GM21619 (cell line): ENCODE data around the gene IQCF2.
"Not testable (repeated sequence)": the region's sequence is repeated elsewhere in the genome, so short reads cannot be mapped to it uniquely, and the experiment has no call there.

Source experiments
- ATAC-seq: cut with Tn5 transposase; IDR thresholded peaks from one replicate; pipeline ENCODE4 v1.9.1; 2021; ENCODE audit not compliant: unreplicated experiment

IQCF2 gene

DNA sequence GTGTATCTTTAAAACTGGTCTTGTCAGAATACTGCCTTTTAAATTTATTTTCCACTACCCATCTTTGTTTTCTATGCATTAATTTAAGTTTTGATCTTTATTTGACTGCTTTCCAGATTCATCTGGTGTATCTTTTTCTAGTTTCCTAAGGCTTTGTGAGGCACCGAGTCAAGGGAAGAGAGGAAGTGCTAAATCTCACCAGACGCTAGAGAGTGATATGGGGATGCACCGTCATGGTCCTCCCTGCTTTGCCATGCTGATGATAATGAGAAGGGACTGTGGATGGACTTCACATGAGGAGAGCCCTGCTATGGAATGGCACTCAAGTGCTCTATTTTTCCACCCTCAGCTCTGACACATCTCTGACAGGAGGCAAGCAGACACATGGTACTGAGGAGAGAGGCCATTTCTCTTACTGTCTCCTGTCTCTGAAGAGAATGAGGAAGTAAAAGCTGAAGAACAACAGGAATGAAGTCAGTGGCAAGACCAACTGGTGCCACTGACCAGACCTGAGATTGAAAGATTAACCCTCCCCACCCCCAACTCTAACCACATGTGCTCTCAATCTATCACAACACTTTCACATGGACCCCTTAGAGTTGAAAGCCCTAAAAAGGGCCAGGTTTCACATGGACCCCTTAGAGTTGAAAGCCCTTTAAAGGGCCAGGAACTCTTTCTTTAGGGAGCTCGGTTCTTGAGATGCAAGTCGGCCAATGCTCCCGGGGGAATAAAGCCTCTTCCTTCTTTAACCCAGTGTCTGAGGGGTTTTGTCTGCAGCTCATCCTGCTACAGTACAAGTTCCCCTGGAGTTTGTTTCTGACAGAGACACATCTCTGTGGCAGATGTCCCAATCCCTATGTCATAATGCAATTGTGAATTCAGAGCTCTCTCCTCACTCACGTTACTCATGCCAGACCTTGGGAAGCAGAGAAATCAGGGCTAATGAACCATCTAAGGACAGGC, at the start of gene IQCF2:
Gene IQCF2 (plus strand): TSS at position 913 of the 963 bp plus-strand sequence. CDS start 52 bp downstream, outside the sequence.
- no peak for ATAC-seq

- no peak for ATAC-seq
These were observed 47.9 kb upstream of the IQCF2 start for GRCh38 chr3:51813539-51813938.

DNA sequence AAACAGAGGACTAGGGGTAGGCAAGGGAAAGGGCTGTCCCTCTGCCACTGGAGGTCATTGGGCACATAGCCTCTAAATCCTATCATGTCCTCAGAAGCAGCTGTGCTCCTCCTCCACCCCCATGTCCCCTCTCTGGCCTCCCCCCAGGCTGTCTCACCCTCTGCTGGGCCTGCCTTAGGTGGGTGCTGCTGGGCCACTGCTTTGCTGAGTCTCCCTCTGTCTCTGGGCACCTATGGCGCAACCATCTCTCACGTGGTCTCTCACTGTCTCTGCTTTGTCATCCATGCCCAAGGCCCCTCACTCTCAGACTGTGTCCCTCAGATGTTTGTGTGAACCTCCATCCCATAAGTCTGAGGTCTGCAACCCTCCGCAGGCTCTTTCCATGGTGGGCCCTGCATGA, 47.4 kb upstream of the IQCF2 start:
- ATAC-seq: no peak

DNA sequence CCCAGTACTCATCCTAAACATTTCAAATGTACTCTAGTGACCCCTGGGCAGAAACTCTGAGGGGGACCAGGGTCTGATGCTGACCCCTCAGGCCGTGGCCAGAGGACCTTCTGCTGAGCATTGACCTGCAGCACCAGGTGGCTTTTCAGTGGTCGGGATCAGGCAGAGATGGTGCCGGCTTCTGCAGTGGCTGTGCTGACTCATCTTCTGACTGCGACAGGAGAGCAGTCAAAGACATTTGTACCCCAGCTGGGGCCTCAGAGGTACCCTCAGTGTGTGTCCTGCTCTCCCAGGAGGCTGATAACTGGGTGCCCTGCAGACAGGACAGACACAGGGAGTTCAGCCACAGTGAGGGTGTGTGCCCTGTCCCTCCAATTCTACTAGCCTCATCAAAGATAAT, 45.8 kb upstream of the IQCF2 start:
- ATAC-seq: no peak

DNA sequence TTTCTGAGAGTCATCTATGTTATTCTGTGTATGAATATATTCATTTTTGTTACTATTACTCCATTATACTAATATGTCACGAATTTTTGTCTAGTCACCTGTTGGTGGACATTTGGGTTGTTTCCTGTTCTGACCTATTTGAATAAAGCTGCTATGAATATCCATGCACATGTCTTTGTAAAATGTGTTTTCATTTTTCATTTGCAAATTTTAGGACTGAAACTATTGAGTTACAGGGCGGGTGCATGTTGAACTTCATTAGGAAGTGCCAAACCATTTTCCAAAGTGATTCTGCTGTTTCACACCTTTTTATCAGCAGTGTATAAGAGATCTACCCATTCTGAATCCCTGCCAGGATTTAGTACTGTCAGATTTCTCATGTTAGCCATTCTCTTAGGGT, 44.7 kb upstream of the IQCF2 start:
- no peak for ATAC-seq

- no peak for ATAC-seq
These were observed 44.0 kb upstream of the IQCF2 start for GRCh38 chr3:51817375-51817774.

DNA sequence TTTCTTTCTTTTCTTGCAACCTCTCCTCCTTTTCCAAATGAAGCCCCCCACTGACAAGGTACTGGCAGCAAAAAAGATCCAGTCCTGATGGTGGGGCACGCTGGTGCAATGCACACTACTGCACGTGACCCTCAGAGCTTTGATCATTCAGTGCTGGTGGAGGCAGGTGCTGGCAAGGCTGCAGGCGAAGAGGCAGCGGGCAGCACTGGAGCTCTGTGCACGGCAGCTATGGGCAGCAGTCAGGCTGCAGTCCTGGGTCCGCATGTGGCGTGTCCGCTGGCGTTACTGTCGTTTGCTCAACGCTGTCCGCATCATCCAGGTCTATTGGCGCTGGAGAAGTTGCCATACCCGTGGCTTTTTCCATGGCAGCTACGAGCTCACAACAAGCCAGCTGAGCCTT, 42.3 kb upstream of the IQCF2 start:
- no peak for ATAC-seq

DNA sequence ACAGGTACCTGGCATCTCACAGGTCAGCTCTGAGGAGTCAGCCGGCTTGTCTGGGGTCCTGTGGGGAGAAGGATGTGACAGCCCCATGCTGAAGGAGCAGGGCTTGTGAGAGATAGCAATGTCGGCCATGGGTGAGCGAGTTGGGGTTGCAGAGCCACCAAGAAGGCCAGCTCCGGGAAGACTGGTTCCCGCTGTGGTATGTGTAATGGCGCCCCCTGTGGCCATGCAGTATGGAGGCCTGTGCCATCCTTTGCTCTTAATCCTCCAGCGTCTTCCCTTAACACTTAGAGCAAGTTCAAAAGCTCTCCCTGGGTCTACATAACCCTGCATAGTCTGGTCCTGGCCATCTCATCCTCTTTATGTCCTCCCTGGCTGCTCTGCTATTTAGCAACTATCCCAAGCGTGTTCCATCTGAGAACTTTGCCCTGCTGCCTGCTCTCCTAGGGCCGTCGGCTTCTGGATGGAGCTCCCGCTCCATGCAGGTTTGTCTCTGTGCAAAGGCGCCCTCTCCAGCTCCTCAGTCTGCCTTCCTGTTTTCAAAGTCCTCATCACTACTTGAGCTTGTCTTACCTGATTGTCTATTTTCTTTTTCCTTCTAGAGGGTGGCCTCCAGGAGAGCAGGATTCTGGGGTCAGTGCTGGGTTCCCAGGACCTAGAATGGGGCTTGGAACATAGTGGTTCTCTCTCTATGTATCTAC, 41.6 kb upstream of the IQCF2 start:
- no peak for ATAC-seq

DNA sequence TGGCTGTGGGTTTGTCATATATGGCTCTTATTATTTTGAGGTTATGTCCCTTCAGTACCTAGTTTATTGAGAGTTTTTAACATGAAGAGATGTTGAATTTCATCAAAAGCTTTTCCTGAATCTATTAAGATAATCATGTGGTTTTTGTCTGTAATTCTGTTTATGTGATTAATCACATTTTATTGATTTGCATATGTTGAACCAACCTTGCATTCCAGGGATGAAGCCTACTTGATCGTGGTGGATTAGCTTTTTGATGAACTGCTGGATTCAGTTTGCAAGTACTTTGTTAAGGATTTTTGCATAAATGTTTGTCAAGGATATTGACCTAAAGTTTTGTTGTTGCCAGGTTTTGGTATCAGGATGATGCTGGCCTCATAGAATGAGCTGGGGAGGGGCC, 33.1 kb upstream of the IQCF2 start:
- no peak for ATAC-seq

DNA sequence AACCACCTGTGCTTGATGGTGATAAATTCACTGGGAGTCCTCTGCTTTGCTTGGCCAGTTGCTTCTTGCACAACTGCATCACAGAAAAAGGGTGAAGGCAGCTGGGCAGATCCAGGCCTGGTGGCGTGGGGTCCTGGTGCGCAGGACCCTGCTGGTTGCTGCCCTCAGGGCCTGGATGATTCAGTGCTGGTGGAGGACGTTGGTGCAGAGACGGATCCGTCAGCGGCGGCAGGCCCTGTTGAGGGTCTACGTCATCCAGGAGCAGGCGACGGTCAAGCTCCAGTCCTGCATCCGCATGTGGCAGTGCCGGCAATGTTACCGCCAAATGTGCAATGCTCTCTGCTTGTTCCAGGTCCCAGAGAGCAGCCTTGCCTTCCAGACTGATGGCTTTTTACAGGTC, 31.1 kb upstream of the IQCF2 start:
- ATAC-seq: no peak

GRCh38 chr3:51830836-51831385, 30.5 kb upstream of the IQCF2 start:
- ATAC-seq: no peak

- ATAC-seq: no peak
These were observed 24.8 kb upstream of the IQCF2 start for GRCh38 chr3:51836606-51837005.

- no peak for ATAC-seq
These were observed 16.3 kb upstream of the IQCF2 start for GRCh38 chr3:51845129-51845528.

- ATAC-seq: not testable (repeated sequence)
These were observed 6.0 kb upstream of the IQCF2 start for GRCh38 chr3:51855411-51855810.

GRCh38 chr3:51862886-51863285, 1.5 kb downstream of the IQCF2 start:
- no peak for ATAC-seq

GRCh38 chr3:51868896-51869295, 7.5 kb downstream of the IQCF2 start:
- not testable (repeated sequence) for ATAC-seq

DNA sequence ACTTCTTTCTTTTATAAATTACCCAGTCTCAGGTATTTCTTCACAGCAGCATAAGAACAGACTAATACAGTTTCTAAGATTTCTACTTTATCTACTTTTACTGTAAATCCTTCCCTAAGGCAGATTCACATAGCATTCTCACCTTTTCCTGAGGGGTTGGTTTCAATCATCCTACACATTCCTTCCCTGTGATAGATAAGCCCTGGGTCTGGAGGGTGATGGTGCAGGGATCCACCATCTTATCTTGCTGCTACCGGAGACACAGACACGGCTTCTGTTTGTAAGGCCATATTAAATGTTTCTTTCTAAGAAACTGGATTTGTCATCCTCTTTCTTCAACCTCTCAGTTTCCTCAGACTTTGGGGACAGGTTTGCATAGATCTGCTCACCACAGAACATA, 7.9 kb downstream of the IQCF2 start:
- ATAC-seq: no peak

- no peak for ATAC-seq
These were observed 11.9 kb downstream of the IQCF2 start for GRCh38 chr3:51873253-51873766.

DNA sequence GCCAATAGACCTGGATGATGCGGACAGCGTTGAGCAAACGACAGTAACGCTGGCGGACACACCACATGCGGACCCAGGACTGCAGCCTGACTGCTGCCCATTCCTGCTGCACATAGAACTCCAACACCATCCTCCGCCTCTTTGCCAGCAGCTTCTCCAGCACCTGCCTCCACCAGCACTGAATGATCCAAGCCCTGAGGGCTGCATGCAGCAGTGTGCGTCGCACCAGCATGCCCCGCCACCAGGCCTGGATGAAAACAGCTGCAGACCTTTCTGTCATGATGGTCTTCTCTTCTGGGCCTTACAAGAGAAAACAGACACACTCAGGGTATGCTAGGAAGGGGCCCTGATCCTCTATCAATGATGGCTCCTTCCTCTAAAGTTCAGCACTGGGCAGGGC, 12.5 kb downstream of the IQCF2 start:
- no peak for ATAC-seq

DNA sequence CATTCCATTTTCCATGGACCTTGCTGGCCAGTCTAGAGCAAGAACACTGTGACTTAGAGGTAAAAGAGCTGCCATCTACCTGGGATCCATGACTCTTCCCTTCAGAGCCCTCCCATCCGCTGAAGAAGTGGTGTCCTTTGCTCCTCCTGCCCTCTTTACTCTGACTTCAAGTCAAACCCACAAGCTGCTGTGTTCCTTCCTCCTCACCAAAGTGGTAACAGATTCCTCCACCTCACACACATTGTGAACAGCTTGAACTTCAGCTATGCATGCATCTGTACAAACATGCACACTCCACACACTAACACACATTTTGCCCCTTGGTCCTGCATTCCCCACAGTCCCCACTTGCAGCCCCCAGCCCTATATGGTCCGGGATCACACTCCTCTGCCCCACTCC, 13.0 kb downstream of the IQCF2 start:
- ATAC-seq: no peak

GRCh38 chr3:51874889-51875288, 13.5 kb downstream of the IQCF2 start:
- no peak for ATAC-seq

DNA sequence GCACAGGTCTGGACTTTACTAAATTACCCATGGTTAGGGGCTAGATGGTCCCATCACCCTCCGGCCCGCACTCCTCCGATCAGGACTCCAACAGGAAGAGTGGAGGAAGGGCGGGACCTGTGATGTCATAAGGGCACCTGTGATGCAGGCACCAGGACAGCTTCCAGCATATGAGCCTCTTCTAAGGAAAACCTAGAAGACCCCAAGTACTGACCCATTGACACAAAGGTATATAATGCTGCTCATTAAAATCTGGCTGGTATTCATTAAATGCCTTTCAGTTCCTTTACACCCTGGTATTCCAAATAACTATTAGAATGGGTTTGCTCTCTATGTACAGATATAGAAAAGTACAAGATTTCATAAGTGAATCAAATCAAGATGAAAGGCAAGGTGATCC, 14.1 kb downstream of the IQCF2 start, which contains the start of gene IQCF5:
Gene IQCF5 (minus strand): TSS at position 101 of the 400 bp plus-strand sequence. CDS start 70 bp downstream, at position 31.
- no peak for ATAC-seq
